HG03565 (cell line): ENCODE results near the gene PEX11B.
A peak's percentile ranks its signal among the peaks of the same experiment; 100 is the strongest.

Experiments used
- ATAC-seq: cut with Tn5 transposase; IDR thresholded peaks from one replicate; pipeline ENCODE4 v1.9.1; 2021; ENCODE audit warnings: mild to moderate bottlenecking, moderate library complexity; ENCODE audit not compliant: unreplicated experiment

The PEX11B gene

GRCh38 chr1:145918144-145918991 is at the start of gene PEX11B:
PEX11B (minus strand) TSS chr1:145918717; CDS start chr1:145918688, 29 bp downstream.
- peak; percentile 60 for ATAC-seq

- ATAC-seq: no peak
These were observed 48.8 kb upstream of the PEX11B start for GRCh38 chr1:145967288-145967687.

GRCh38 chr1:145965119-145965744 is 46.7 kb upstream of the PEX11B start:
- no peak for ATAC-seq

- peak; percentile 67 for ATAC-seq
These were observed 46.0 kb upstream of the PEX11B start, which contains the start of the genes ANKRD34A and POLR3GL for GRCh38 chr1:145964328-145965118. ANKRD34A (minus strand) TSS chr1:145964575; CDS start chr1:145961759, 2,816 bp downstream. POLR3GL (plus strand) TSS chr1:145964690; CDS start chr1:145974866, 10,176 bp downstream.

GRCh38 chr1:145963265-145964019 is 44.9 kb upstream of the PEX11B start:
- no peak for ATAC-seq

GRCh38 chr1:145962157-145963102 is 43.9 kb upstream of the PEX11B start:
- no peak for ATAC-seq

- no peak for ATAC-seq
These were observed 43.1 kb upstream of the PEX11B start for GRCh38 chr1:145961425-145962156.

- ATAC-seq: no peak
These were observed 42.5 kb upstream of the PEX11B start for GRCh38 chr1:145961109-145961424.

GRCh38 chr1:145960468-145961108 is 42.1 kb upstream of the PEX11B start:
- ATAC-seq: no peak

GRCh38 chr1:145959957-145960467 is 41.5 kb upstream of the PEX11B start:
- no peak for ATAC-seq

- ATAC-seq: no peak
These were observed 40.8 kb upstream of the PEX11B start for GRCh38 chr1:145959333-145959732.

- no peak for ATAC-seq
These were observed 40.2 kb upstream of the PEX11B start for GRCh38 chr1:145958734-145959133.

- peak; percentile 80 for ATAC-seq
These were observed 39.2 kb upstream of the PEX11B start, which contains the start of gene LIX1L for GRCh38 chr1:145957443-145958319. LIX1L (minus strand) TSS chr1:145958017; CDS start chr1:145957927, 90 bp downstream.

- ATAC-seq: no peak
These were observed 38.4 kb upstream of the PEX11B start for GRCh38 chr1:145956781-145957442.

- ATAC-seq: no peak
These were observed 37.8 kb upstream of the PEX11B start for GRCh38 chr1:145956361-145956760.

- ATAC-seq: no peak
These were observed 36.9 kb upstream of the PEX11B start for GRCh38 chr1:145955436-145955835.

GRCh38 chr1:145953861-145954260 is 35.3 kb upstream of the PEX11B start:
- no peak for ATAC-seq
